ENCODE measurements around the gene KASH5. TPM values are rescaled to one million over a fixed set of nuclear protein-coding genes. Genes with fewer than 3 reads are reported as not detected.
A peak's percentile ranks its signal among the peaks of the same experiment; 100 is the strongest.

Gene KASH5
- total and polyA plus RNA-seq, 2 of the 13 experiments (the other 11 are each of a cell fraction or from before 2014, with no cell fraction given), result not detected

DNA sequence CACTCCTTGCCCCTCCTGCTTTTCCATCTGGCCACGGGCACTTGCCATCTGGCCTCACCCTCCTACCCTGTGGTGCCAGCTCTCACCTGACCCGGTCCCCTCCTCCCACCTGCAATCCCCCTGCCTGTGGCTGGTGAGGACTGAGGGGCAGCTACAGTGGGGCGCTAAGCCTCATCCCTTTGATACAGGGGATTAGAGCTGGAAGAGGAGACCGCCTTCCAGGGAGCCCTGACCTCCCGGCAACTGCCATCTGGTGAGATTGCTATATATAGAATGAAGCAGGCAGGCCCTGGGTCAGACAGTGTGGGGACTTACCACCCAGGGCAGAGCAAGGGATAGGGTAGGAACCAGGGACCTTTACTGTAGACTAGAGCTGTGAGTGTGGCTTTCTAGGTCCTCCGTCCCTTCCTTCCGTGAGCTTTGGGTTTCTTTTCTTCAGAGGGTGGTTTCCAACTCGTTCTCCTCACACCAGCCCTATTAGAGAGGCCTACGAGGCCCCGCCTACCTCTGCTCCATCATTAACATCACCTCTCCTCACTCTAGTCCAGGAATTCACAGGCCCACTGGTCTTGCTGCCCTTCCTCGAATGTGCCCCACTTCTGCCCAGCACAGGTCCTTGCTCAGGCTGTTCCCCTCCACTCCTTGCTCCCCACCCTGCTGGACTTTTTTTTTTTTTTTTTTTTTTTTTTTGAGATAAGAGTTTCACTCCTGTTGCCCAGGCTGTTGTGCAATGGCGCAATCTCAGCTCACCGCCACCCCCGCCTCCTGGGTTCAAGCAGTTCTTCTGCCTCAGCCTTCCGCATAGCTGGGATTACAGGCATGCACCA is 7.7 kb downstream of the KASH5 start:
- Histone ChIP-seq H3K4me2 (ENCODE audit: low read depth, low read length) (no peak overlapping the region), H3K27ac (ENCODE audit: extremely low read length, insufficient read depth, low read length) (no peak overlapping the region), H2AFZ (ENCODE audit: low read length) (no peak overlapping the region), H3K9me3 (ENCODE audit: low read length) (no peaks in the 10 kb centered on the region), H3K4me3 (replicated peaks in 1 of 3; ENCODE audit: insufficient read depth in 1 of 3, low read depth in 2 of 3, low read length in 3 of 3) (no peak overlapping the region), H3K9ac (ENCODE audit: insufficient read depth, low read depth, low read length) (no peak overlapping the region), H4K20me1 (ENCODE audit: insufficient read depth, low read length) (no peaks in the 10 kb centered on the region), H3K27me3 (ENCODE audit: control insufficient read depth in 1 of 2, insufficient read depth in 2 of 2, low read length in 2 of 2) (peaks cover 4 to 52% of the 10 kb centered on the region in 2 experiments; a peak in 4 of 5 replicates), H3K4me1 (ENCODE audit: insufficient read depth, low read length) (0 out of 2 replicates have a peak, but pooled peaks cover 13% of the 10 kb centered on the region), H3K36me3 (replicated peaks in 1 of 2; ENCODE audit: control insufficient read depth in 1 of 2, insufficient read depth in 2 of 2, low read length in 2 of 2) (no peaks in the 10 kb centered on the region), H3K79me2 (ENCODE audit: insufficient read depth, low read length) (no peaks in the 10 kb centered on the region)
- ChIA-PET CTCF (ENCODE audit: low intra/inter-chr PET ratio, low total read pairs) (no interaction called here), POLR2A (no interaction called here)
- no TSS peak for BruUV-seq (replicated peaks)
- in situ Hi-C loops (cut with HindIII; ENCODE audit: extremely low pct_ligation_motif_present, low pct_unique_long_range_greater_than_20kb) (no loop called here), intact Hi-C loops (cut with micrococcal nuclease; ENCODE audit: unreplicated experiment) (no loop called here)
- no peak for TF ChIP-seq ZNF747 (CRISPR knock-in tag; IDR thresholded peaks at IDR 0.05; ENCODE audit: borderline replicate concordance)
- TF ChIP-seq CEBPG (CRISPR knock-in tag; IDR thresholded peaks at IDR 0.05), result 0 out of 2 replicates have a peak, but pooled peaks have one; percentile 11
- TF ChIP-seq ZNF713 (CRISPR knock-in tag; IDR thresholded peaks at IDR 0.05), result no peak
- TF ChIP-seq TBL1XR1 (IDR thresholded peaks at IDR 0.05; ENCODE audit: borderline replicate concordance, low read length, partially characterized antibody), result no peak
- TF ChIP-seq ZNF10 (CRISPR knock-in tag; IDR thresholded peaks at IDR 0.05; ENCODE audit: borderline replicate concordance, low read depth), result no peak
- no peak for TF ChIP-seq MED13 (CRISPR knock-in tag; IDR thresholded peaks at IDR 0.05)
- peak; percentile 11; the same call in 1 of the 2 replicates for TF ChIP-seq CEBPB (IDR thresholded peaks at IDR 0.05; ENCODE audit: borderline replicate concordance, low read depth, low read length)
- TF ChIP-seq ZNF841 (CRISPR knock-in tag; IDR thresholded peaks at IDR 0.05; ENCODE audit: borderline replicate concordance), result no peak
- no peak for TF ChIP-seq ZSCAN31 (CRISPR knock-in tag; IDR thresholded peaks at IDR 0.05; ENCODE audit: low read depth)
- no peak for TF ChIP-seq DR1 (CRISPR knock-in tag; IDR thresholded peaks at IDR 0.05)
- no peak for TF ChIP-seq CBX1 (IDR thresholded peaks at IDR 0.05; ENCODE audit: low read depth)
- ATAC-seq (no peak), FAIRE-seq (no peak), DNase-seq (ENCODE audit: low spot score) (no peak)
- 29% methylated on average over 15 of the region's 15 CpGs for WGBS (ENCODE audit: low lambda C conversion rate)

Data from HepG2 (cell line).